Stimulated activated memory B cell treated with anti-CD40 and anti-IgM and Interleukin-4, amounts not matched to agents 10 μg/mL and 1 μg/mL and 100 μg/mL, for 72 hours (primary cell): Measurements from ENCODE around the gene DLG2.
A peak's percentile ranks its signal among the peaks of the same experiment; 100 is the strongest.
"Not testable (repeated sequence)": the region's sequence is repeated elsewhere in the genome, so short reads cannot be mapped to it uniquely, and the experiment has no call there.

Source experiments
- ATAC-seq: fragments of 150-1000 bp; cut with Tn5 transposase; 2 replicates; pipeline ENCODE4 v1.10.0; 2021
- H3K27ac Mint-ChIP-seq: one replicate; pipeline ENCODE4 v1.8.0; 2022; ENCODE audit warnings: mild to moderate bottlenecking, mixed read lengths
- H3K27me3 Mint-ChIP-seq: one replicate; pipeline ENCODE4 v1.8.0; 2022; ENCODE audit warnings: mixed read lengths
- H3K36me3 Mint-ChIP-seq: one replicate; pipeline ENCODE4 v1.8.0; 2022; ENCODE audit warnings: mixed read lengths
- H3K4me1 Mint-ChIP-seq: one replicate; pipeline ENCODE4 v1.8.0; 2022; ENCODE audit warnings: mixed read lengths
- H3K4me3 Mint-ChIP-seq: one replicate; pipeline ENCODE4 v1.8.0; 2022; ENCODE audit warnings: mild to moderate bottlenecking, moderate library complexity, mixed read lengths
- H3K9me3 Mint-ChIP-seq: one replicate; pipeline ENCODE4 v1.8.0; 2022; ENCODE audit warnings: mixed read lengths

Gene DLG2

DNA sequence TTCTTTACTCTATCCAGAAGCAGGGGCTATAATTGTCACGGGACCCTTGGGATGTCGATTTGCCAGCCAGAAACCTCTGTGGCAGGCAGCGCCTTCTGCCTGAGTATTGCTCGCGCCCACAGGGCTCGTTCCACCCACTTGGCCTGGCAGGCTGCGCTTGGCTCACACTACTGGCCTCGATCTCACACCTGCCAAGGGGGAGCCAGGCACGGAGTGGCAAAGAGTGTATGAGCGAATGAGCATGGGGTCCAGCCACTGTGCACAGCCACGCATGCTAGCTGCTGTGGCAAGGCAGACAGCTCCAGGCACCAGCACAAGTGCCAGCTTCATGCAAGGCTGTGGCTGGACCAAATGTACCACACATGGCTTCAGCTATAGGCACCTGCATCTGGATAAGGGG is 599.8 kb downstream of the DLG2 start:
- Mint-ChIP-seq H3K4me3 (no peak overlapping the region), H3K9me3 (peaks cover 4% of the 10 kb centered on the region), H3K27me3 (no peaks in the 10 kb centered on the region), H3K36me3 (peaks cover 5% of the 10 kb centered on the region), H3K27ac (no peak overlapping the region), H3K4me1 (peaks cover 10% of the 10 kb centered on the region)
- no peak for ATAC-seq

- Mint-ChIP-seq H3K4me3 (no peak overlapping the region), H3K36me3 (no peaks in the 10 kb centered on the region), H3K9me3 (peaks cover 2% of the 10 kb centered on the region), H3K4me1 (no peaks in the 10 kb centered on the region), H3K27me3 (peaks cover 10% of the 10 kb centered on the region), H3K27ac (no peak overlapping the region)
- no peak for ATAC-seq
Observed at GRCh38 chr11:85021058-85021457, 606.1 kb downstream of the DLG2 start.

- Mint-ChIP-seq H3K4me1 (peaks cover 10% of the 10 kb centered on the region), H3K9me3 (peaks cover 6% of the 10 kb centered on the region), H3K27ac (no peak overlapping the region), H3K36me3 (no peaks in the 10 kb centered on the region), H3K4me3 (no peak overlapping the region), H3K27me3 (no peaks in the 10 kb centered on the region)
- no peak for ATAC-seq
Observed at GRCh38 chr11:84993386-84993785, 633.8 kb downstream of the DLG2 start.

DNA sequence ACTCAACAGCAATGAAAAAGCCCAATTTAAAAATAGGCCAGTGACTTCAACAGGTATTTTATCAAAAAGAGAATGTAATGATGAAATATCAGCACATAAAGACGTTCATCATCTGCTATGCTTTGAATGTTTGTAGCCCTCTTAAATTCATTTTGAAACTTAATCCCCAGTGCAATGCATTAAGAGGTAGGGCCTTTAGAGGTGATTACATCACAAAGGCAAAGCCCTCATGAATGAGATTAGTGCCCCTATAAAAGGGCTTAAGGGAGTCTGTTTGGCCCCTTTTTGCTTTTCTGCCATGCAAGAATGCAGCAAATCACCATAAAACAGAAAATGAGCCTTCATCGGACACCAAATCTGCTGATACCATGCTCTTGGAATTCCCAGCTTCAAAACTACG is 637.0 kb downstream of the DLG2 start:
- Mint-ChIP-seq H3K9me3 (peaks cover 9% of the 10 kb centered on the region), H3K36me3 (peaks cover 10% of the 10 kb centered on the region), H3K4me1 (peaks cover 15% of the 10 kb centered on the region), H3K27me3 (no peaks in the 10 kb centered on the region), H3K4me3 (no peak overlapping the region), H3K27ac (no peak overlapping the region)
- no peak for ATAC-seq

- H3K4me3 Mint-ChIP-seq, ATAC-seq, H3K27ac Mint-ChIP-seq, H3K27me3 Mint-ChIP-seq: not testable (repeated sequence)
- H3K4me1 Mint-ChIP-seq = peaks cover 16% of the 10 kb centered on the region
- H3K9me3 Mint-ChIP-seq = peaks cover 13% of the 10 kb centered on the region
- peaks cover 11% of the 10 kb centered on the region for H3K36me3 Mint-ChIP-seq
Observed at GRCh38 chr11:84987686-84988187, 639.4 kb downstream of the DLG2 start.

GRCh38 chr11:84981301-84981700 is 645.8 kb downstream of the DLG2 start:
- no peak for ATAC-seq
- H3K9me3 Mint-ChIP-seq = peaks cover 19% of the 10 kb centered on the region

GRCh38 chr11:84969103-84969502 is 658.0 kb downstream of the DLG2 start:
- no peak for ATAC-seq
- Mint-ChIP-seq H3K4me1 (no peaks in the 10 kb centered on the region), H3K36me3 (no peaks in the 10 kb centered on the region), H3K4me3 (no peak overlapping the region), H3K9me3 (peaks cover 3% of the 10 kb centered on the region), H3K27me3 (no peaks in the 10 kb centered on the region), H3K27ac (no peak overlapping the region)

More at GRCh38 chr11:84981301-84981700, 645.8 kb downstream of the DLG2 start:
- H3K4me1 Mint-ChIP-seq = peaks cover 6% of the 10 kb centered on the region
- no peak overlapping the region for H3K27ac Mint-ChIP-seq
- H3K27me3 Mint-ChIP-seq = no peaks in the 10 kb centered on the region
- H3K4me3 Mint-ChIP-seq = no peak overlapping the region
- peaks cover 11% of the 10 kb centered on the region for H3K36me3 Mint-ChIP-seq

GRCh38 chr11:84965484-84965883 is 661.7 kb downstream of the DLG2 start:
- H3K36me3 Mint-ChIP-seq = no peaks in the 10 kb centered on the region
- ATAC-seq = no peak

DNA sequence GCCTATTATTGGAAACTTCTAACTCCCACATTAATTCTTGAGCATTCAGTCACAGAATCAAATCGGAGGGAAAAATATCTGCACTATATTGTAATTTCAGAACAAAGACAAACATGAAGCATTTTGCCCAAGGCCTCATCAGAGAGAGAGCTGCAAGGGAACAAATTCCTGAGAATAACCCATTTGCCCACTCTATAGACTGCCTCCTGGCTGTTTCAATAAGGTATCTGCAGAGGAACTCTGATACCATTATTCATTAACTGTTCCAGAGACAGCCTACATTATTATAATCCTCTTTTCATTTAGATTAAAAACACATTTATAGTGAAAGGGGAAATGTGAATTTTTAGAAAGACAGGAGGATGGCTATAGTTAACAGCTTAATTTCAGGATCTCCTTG is 663.9 kb downstream of the DLG2 start:
- ATAC-seq = no peak
- H3K27ac Mint-ChIP-seq = no peak overlapping the region
- H3K9me3 Mint-ChIP-seq = no peaks in the 10 kb centered on the region
- no peaks in the 10 kb centered on the region for H3K4me1 Mint-ChIP-seq
- no peaks in the 10 kb centered on the region for H3K36me3 Mint-ChIP-seq
- H3K27me3 Mint-ChIP-seq = no peaks in the 10 kb centered on the region
- H3K4me3 Mint-ChIP-seq = no peak overlapping the region

More at GRCh38 chr11:84965484-84965883, 661.7 kb downstream of the DLG2 start:
- no peak overlapping the region for H3K27ac Mint-ChIP-seq
- H3K9me3 Mint-ChIP-seq = peaks cover 3% of the 10 kb centered on the region
- no peaks in the 10 kb centered on the region for H3K27me3 Mint-ChIP-seq
- no peak overlapping the region for H3K4me3 Mint-ChIP-seq
- no peaks in the 10 kb centered on the region for H3K4me1 Mint-ChIP-seq

DNA sequence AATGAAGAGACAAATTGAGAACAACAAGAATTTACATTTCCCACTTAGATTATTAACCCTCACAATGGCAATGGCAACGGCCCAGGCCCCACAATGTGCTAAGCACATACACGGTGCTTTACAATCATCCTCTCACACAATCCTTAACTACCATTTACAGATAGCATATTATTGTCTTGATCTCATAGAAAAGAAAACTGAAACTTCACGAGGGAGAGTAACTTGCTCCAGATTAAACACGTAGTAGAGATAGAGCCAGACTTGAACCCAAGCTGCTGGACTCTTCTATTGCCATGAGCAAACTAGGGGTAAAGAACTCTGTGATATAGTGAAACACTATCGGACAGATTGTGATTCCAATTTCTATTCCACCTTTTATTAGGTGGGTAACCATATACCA is 665.1 kb downstream of the DLG2 start:
- Mint-ChIP-seq H3K9me3 (no peaks in the 10 kb centered on the region), H3K4me3 (no peak overlapping the region), H3K27me3 (no peaks in the 10 kb centered on the region), H3K36me3 (no peaks in the 10 kb centered on the region), H3K27ac (no peak overlapping the region), H3K4me1 (no peaks in the 10 kb centered on the region)
- ATAC-seq = no peak

- H3K27ac Mint-ChIP-seq = no peak overlapping the region
- no peaks in the 10 kb centered on the region for H3K4me1 Mint-ChIP-seq
- ATAC-seq = no peak
- H3K27me3 Mint-ChIP-seq = no peaks in the 10 kb centered on the region
- H3K9me3 Mint-ChIP-seq = no peaks in the 10 kb centered on the region
- no peaks in the 10 kb centered on the region for H3K36me3 Mint-ChIP-seq
- H3K4me3 Mint-ChIP-seq = no peak overlapping the region
Observed at GRCh38 chr11:84958295-84958694, 668.8 kb downstream of the DLG2 start.

GRCh38 chr11:84950569-84951270 is 676.4 kb downstream of the DLG2 start:
- H3K27ac Mint-ChIP-seq = no peak overlapping the region
- no peaks in the 10 kb centered on the region for H3K36me3 Mint-ChIP-seq
- H3K4me1 Mint-ChIP-seq = no peaks in the 10 kb centered on the region
- no peak for ATAC-seq
- H3K27me3 Mint-ChIP-seq = peaks cover 9% of the 10 kb centered on the region
- no peak overlapping the region for H3K4me3 Mint-ChIP-seq
- H3K9me3 Mint-ChIP-seq = no peaks in the 10 kb centered on the region

DNA sequence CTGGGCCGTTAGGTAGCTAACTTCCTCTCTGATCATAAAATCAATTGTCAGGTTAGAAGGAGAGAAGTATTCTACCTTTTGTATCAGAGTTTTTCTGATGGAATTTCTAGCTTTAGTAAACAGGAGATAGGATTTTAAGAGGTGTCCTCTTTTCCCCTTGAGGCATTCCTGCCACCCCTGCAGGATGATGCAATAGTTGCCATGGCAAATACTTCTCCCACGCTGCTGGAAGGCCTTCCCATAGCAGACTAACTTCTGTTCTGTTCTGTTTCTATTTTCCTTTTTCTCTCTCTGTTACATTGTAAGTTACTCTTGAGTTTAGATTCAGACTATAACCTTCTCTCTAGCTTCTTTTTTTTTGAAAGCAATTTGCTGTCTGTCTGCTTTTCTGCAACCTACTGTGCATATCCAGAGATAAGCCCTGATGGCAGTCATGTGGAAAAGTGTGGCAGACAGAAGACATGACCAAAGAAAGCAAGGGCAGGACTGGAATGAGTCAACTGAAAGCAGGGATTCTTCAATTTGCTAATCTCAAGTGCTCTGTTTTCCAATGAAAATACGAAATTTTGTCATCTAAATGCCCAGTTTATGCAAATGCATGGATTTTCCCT is 679.1 kb downstream of the DLG2 start:
- peaks cover 9% of the 10 kb centered on the region for H3K27me3 Mint-ChIP-seq
- H3K9me3 Mint-ChIP-seq = peaks cover 13% of the 10 kb centered on the region
- peaks cover 7% of the 10 kb centered on the region for H3K36me3 Mint-ChIP-seq
- ATAC-seq = no peak
- no peaks in the 10 kb centered on the region for H3K4me1 Mint-ChIP-seq
- H3K4me3 Mint-ChIP-seq = no peak overlapping the region
- H3K27ac Mint-ChIP-seq = no peak overlapping the region

- H3K27me3 Mint-ChIP-seq = peaks cover 9% of the 10 kb centered on the region
- H3K9me3 Mint-ChIP-seq = peaks cover 15% of the 10 kb centered on the region
- no peaks in the 10 kb centered on the region for H3K4me1 Mint-ChIP-seq
- no peak overlapping the region for H3K27ac Mint-ChIP-seq
- peaks cover 7% of the 10 kb centered on the region for H3K36me3 Mint-ChIP-seq
- no peak overlapping the region for H3K4me3 Mint-ChIP-seq
- no peak for ATAC-seq
Observed at GRCh38 chr11:84947070-84947469, 680.1 kb downstream of the DLG2 start.

DNA sequence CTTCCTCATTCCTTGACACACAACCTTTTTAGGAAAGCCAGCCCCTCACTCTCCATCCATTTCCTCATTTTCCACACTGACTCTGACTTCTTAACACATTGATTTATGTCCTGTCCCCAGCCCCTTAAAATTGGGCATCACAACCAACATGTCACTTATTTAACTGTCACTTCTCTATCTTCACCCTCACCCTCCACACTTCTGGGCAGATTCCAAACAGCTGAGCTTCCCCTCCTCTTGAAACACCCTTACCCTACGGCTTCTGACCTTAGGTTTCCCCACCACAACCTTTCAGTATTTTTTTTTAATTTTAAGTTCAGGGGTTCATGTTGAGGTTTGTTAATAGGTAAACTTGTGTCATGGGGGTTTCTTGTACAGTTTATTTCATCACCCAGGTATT is 696.3 kb downstream of the DLG2 start:
- H3K4me3 Mint-ChIP-seq = no peak overlapping the region
- peak overlapping the region; percentile 0 for H3K27ac Mint-ChIP-seq
- H3K9me3 Mint-ChIP-seq = peaks cover under 1% of the 10 kb centered on the region
- H3K4me1 Mint-ChIP-seq = peaks cover 14% of the 10 kb centered on the region
- H3K27me3 Mint-ChIP-seq = no peaks in the 10 kb centered on the region
- peak; percentile 68 for ATAC-seq
- H3K36me3 Mint-ChIP-seq = no peaks in the 10 kb centered on the region

GRCh38 chr11:84929738-84930137 is 697.4 kb downstream of the DLG2 start:
- no peak overlapping the region for H3K27ac Mint-ChIP-seq
- peaks cover 14% of the 10 kb centered on the region for H3K4me1 Mint-ChIP-seq
- H3K36me3 Mint-ChIP-seq = no peaks in the 10 kb centered on the region
- no peak for ATAC-seq
- no peak overlapping the region for H3K4me3 Mint-ChIP-seq
- H3K27me3 Mint-ChIP-seq = no peaks in the 10 kb centered on the region
- H3K9me3 Mint-ChIP-seq = peaks cover 3% of the 10 kb centered on the region
